OCI-LY1 (cell line): ENCODE measurements around the gene CACNB2.
"Not testable (repeated sequence)": the region's sequence is repeated elsewhere in the genome, so short reads cannot be mapped to it uniquely, and the experiment has no call there.

Source experiments
- H2AFZ ChIP-seq: fragments of 200-600 bp; sonication (generic), shearing (Covaris generic); 2 replicates; pipeline ENCODE4 v1.6.0; 2014; ENCODE audit warnings: antibody characterized with exemption, mild to moderate bottlenecking, low read length
- H3F3A ChIP-seq: fragments of 200-600 bp; sonication (generic), shearing (Covaris generic); 2 replicates; pipeline ENCODE4 v1.6.0; 2014; ENCODE audit warnings: mild to moderate bottlenecking, antibody characterized with exemption, low read length, moderate library complexity; ENCODE audit not compliant: insufficient read depth
- H3K27ac ChIP-seq: fragments of 200-600 bp; sonication (generic); 2 replicates; pipeline ENCODE4 v1.5.1; 2014; ENCODE audit warnings: low read length, mixed run types, mild to moderate bottlenecking, low read depth; ENCODE audit not compliant: poor library complexity, severe bottlenecking
- H3K27me3 ChIP-seq: fragments of 200-600 bp; sonication (generic); 2 replicates; pipeline ENCODE4 v1.6.0; 2014; ENCODE audit warnings: antibody characterized with exemption, mild to moderate bottlenecking, low read length, moderate library complexity; ENCODE audit not compliant: insufficient read depth
- H3K36me3 ChIP-seq: fragments of 200-600 bp; sonication (generic); 2 replicates; pipeline ENCODE4 v1.6.1; 2014; ENCODE audit warnings: mild to moderate bottlenecking, antibody characterized with exemption, low read length, moderate library complexity, mixed read lengths; ENCODE audit not compliant: insufficient read depth
- H3K4me1 ChIP-seq: fragments of 200-600 bp; sonication (generic); 2 replicates; pipeline ENCODE4 v1.5.1; 2014; ENCODE audit warnings: mild to moderate bottlenecking, low read length, moderate library complexity; ENCODE audit not compliant: insufficient read depth, severe bottlenecking
- H3K4me2 ChIP-seq: fragments of 200-600 bp; sonication (generic), shearing (Covaris generic); 2 replicates; pipeline ENCODE4 v1.6.1; 2014; ENCODE audit warnings: low read length
- H3K4me3 ChIP-seq: fragments of 200-600 bp; sonication (generic); 2 replicates; pipeline ENCODE4 v1.5.1; 2014; ENCODE audit warnings: low read length, low read depth, mild to moderate bottlenecking, mixed read lengths; ENCODE audit not compliant: poor library complexity, severe bottlenecking
- H3K79me2 ChIP-seq: fragments of 200-600 bp; shearing (Covaris generic); 2 replicates; pipeline ENCODE4 v1.6.1; 2016; ENCODE audit warnings: mixed run types, low read length, mixed read lengths; ENCODE audit not compliant: insufficient read depth
- H3K9ac ChIP-seq: fragments of 200-600 bp; sonication (generic), shearing (Covaris generic); 2 replicates; pipeline ENCODE4 v1.6.1; 2014; ENCODE audit warnings: mild to moderate bottlenecking, low read length, mixed read lengths
- H3K9me2 ChIP-seq: fragments of 200-600 bp; sonication (generic), shearing (Covaris generic); 2 replicates; pipeline ENCODE4 v1.6.1; 2014; ENCODE audit warnings: low read depth, mild to moderate bottlenecking, low read length, mixed read lengths
- H3K9me3 ChIP-seq: fragments of 200-600 bp; shearing (Covaris generic); 2 replicates; pipeline ENCODE4 v1.6.1; 2014; ENCODE audit warnings: low read length, mixed read lengths
- H4K20me1 ChIP-seq: fragments of 200-600 bp; sonication (generic), shearing (Covaris generic); 2 replicates; pipeline ENCODE4 v1.6.0; 2016; ENCODE audit warnings: mild to moderate bottlenecking, low read length; ENCODE audit not compliant: insufficient read depth
- EZH2 ChIP-seq: fragments of 200-600 bp; sonication (generic), shearing (Covaris generic); IDR thresholded peaks from 2 replicates; pipeline ENCODE4 v1.8.0; 2017; ENCODE audit warnings: borderline replicate concordance, mixed run types, mild to moderate bottlenecking, antibody characterized with exemption, low read length, moderate library complexity, mixed read lengths
- TF ChIP-seq, protein P1 (sequence below): fragments of 200-600 bp; sonication (generic), shearing (Covaris generic); IDR thresholded peaks from 2 replicates; pipeline ENCODE4 v1.5.1; 2017; ENCODE audit warnings: mild to moderate bottlenecking, antibody characterized with exemption, low read length, moderate library complexity, mixed read lengths

Gene CACNB2

DNA sequence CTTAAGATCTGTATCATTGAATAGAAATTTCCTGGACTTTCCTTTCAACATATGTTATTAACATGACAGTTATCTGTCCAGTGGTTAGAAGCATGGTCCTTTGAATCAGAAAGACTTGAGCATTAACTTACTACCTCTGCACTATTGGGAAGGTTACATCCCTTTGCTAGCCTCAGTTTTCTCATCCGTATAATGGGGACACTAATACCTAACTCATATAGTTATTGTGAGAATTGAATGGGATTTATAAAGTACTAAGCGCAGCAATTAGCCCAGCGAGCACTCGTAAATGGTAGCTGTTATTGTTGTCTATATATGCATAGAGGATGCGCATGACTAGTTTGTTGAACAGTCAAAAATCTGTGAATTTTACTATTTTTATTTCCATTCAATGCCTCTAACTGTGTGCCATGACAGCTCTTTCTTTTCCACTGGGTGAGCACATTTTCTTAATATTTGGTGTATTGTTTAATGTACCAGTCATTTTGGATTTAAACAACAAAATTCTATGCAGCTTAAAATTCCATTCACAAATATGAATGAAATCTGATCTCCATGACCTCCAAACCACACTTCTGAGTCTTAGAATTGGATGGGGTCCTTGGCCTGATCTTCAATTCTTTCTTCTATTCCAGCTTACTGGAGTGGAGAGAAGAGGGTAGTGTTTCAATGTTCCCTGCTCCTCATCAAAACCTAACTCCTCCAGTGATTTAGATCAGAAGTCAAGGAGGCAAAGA, 65.0 kb downstream of the CACNB2 start:
- Histone ChIP-seq H3F3A (no peaks in the 10 kb centered on the region), H2AFZ (no peak overlapping the region)
- TF ChIP-seq EZH2, result no peak
- TF ChIP-seq, protein P1, sequence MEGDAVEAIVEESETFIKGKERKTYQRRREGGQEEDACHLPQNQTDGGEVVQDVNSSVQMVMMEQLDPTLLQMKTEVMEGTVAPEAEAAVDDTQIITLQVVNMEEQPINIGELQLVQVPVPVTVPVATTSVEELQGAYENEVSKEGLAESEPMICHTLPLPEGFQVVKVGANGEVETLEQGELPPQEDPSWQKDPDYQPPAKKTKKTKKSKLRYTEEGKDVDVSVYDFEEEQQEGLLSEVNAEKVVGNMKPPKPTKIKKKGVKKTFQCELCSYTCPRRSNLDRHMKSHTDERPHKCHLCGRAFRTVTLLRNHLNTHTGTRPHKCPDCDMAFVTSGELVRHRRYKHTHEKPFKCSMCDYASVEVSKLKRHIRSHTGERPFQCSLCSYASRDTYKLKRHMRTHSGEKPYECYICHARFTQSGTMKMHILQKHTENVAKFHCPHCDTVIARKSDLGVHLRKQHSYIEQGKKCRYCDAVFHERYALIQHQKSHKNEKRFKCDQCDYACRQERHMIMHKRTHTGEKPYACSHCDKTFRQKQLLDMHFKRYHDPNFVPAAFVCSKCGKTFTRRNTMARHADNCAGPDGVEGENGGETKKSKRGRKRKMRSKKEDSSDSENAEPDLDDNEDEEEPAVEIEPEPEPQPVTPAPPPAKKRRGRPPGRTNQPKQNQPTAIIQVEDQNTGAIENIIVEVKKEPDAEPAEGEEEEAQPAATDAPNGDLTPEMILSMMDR, result no peak

DNA sequence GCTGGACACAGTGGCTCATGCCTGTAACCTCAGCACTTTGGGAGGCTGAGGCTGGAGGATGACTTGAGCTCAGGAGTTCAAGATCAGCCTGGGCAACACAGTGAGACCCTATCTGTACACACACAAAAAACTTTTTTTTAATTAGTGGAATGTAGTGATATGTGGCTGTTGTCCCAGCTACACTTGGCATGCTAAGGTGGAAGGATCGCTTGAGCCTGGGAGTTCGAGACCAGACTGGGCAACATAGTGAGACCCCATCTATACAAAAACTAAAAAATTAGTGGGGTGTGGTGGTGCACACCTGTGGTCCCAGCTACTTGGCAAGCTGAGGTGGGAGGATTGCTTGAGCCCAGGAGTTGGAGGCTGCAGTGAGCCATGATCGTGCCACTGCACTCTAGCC, 68.0 kb downstream of the CACNB2 start:
- not testable (repeated sequence) for H3K9ac ChIP-seq, H3K9me3 ChIP-seq, H3K79me2 ChIP-seq, H3K27me3 ChIP-seq, H3K27ac ChIP-seq, H3K9me2 ChIP-seq, H3K36me3 ChIP-seq, H3K4me1 ChIP-seq, H3K4me2 ChIP-seq, H3K4me3 ChIP-seq, H3F3A ChIP-seq, H2AFZ ChIP-seq, H4K20me1 ChIP-seq

More for the DNA sequence above, 65.0 kb downstream of the CACNB2 start:
- Histone ChIP-seq H3K9me3 (no peaks in the 10 kb centered on the region), H3K79me2 (no peaks in the 10 kb centered on the region), H3K27ac (no peak overlapping the region), H3K4me2 (no peak overlapping the region), H3K4me3 (no peak overlapping the region), H3K9ac (no peak overlapping the region), H3K27me3 (no peaks in the 10 kb centered on the region), H3K9me2 (no peaks in the 10 kb centered on the region), H3K4me1 (no peaks in the 10 kb centered on the region), H3K36me3 (no peaks in the 10 kb centered on the region), H4K20me1 (no peaks in the 10 kb centered on the region)

DNA sequence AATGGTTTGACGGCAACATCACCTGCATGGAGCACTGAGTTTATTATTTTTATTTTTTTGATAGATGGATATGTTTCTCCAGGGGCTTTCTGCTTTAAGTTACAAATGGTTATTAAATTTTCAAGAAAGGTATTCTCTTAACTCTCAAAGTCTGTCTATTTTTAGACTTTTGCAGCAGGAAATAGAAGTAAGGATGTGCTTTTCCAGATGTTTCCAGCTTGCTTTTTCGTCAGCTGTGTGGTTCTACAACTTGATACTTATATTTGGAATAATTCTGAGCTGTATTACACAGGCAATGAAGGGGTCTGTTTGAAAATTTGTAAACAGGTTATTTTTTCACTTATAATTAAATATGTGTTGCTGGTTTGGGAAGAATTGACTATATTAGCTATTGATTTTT, 69.0 kb downstream of the CACNB2 start:
- no peak overlapping the region for H3K27ac ChIP-seq
- H3K4me3 ChIP-seq, result no peak overlapping the region
- no peaks in the 10 kb centered on the region for H3K79me2 ChIP-seq
- no peaks in the 10 kb centered on the region for H3K9me3 ChIP-seq
- H3K4me1 ChIP-seq, result no peaks in the 10 kb centered on the region
- H3K9me2 ChIP-seq, result no peaks in the 10 kb centered on the region
- H3K36me3 ChIP-seq, result no peaks in the 10 kb centered on the region
- H2AFZ ChIP-seq, result no peak overlapping the region
- H4K20me1 ChIP-seq, result no peaks in the 10 kb centered on the region
- H3K9ac ChIP-seq, result no peak overlapping the region
- H3F3A ChIP-seq, result no peaks in the 10 kb centered on the region
- no peak overlapping the region for H3K4me2 ChIP-seq
- H3K27me3 ChIP-seq, result no peaks in the 10 kb centered on the region
- TF ChIP-seq, protein P1, result no peak
- no peak for TF ChIP-seq EZH2

DNA sequence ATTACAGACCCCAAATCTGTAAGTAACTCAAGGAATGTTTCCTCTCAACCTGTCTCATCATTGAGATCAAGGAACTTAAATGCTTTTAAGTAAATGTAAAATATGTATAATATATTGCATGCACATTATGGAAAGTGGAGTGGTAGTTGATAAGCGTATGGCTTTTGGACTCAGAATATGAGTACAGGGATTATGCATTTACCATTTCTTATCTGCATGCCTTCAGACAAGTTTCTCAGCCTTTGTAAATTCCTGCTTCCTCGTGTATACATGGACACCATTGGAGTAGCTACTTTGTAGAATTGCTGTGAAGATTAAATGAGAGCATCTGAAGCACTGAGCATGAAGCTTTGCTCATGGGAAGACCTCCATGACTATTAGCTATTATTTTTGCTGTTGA, 70.5 kb downstream of the CACNB2 start:
- no peak overlapping the region for H3K9ac ChIP-seq

More for the DNA sequence above, 70.5 kb downstream of the CACNB2 start:
- Histone ChIP-seq H3K27ac (no peak overlapping the region), H4K20me1 (no peaks in the 10 kb centered on the region), H3F3A (no peaks in the 10 kb centered on the region), H3K9me2 (no peaks in the 10 kb centered on the region), H3K4me2 (no peak overlapping the region), H2AFZ (no peak overlapping the region), H3K4me3 (no peak overlapping the region), H3K27me3 (no peaks in the 10 kb centered on the region), H3K9me3 (no peaks in the 10 kb centered on the region), H3K36me3 (no peaks in the 10 kb centered on the region), H3K4me1 (no peaks in the 10 kb centered on the region), H3K79me2 (no peaks in the 10 kb centered on the region)
- TF ChIP-seq, protein P1, result no peak
- TF ChIP-seq EZH2, result no peak
